Cortex of kidney (tissue), 1 donor: Measurements from ENCODE around the gene SEPTIN5.

Experiments
- DNase-seq: peaks from one replicate; lab custom pipeline; 2025; lab: John Stamatoyannopoulos, UW

SEPTIN5 gene

GRCh38 chr22:19705181-19705934 is 8.9 kb upstream of the SEPTIN5 start:
- no peak for DNase-seq

- no peak for DNase-seq
Measured at GRCh38 chr22:19706661-19707151, 7.6 kb upstream of the SEPTIN5 start.

- no peak for DNase-seq
Measured at GRCh38 chr22:19707347-19708290, 6.7 kb upstream of the SEPTIN5 start.

- DNase-seq, result no peak
Measured at GRCh38 chr22:19708321-19709011, 5.8 kb upstream of the SEPTIN5 start.

GRCh38 chr22:19709063-19709769 is 5.1 kb upstream of the SEPTIN5 start:
- DNase-seq, result no peak

GRCh38 chr22:19710020-19710768 is 4.1 kb upstream of the SEPTIN5 start:
- DNase-seq, result no peak

GRCh38 chr22:19710769-19711106 is 3.6 kb upstream of the SEPTIN5 start:
- DNase-seq, result no peak

GRCh38 chr22:19713245-19713644 is 1.1 kb upstream of the SEPTIN5 start:
- no peak for DNase-seq

GRCh38 chr22:19713650-19714311 is 522 bp upstream of the SEPTIN5 start:
- DNase-seq, result no peak

GRCh38 chr22:19715188-19715930 is 1.1 kb downstream of the SEPTIN5 start:
- no peak for DNase-seq

- DNase-seq, result no peak
Measured at GRCh38 chr22:19716041-19716828, 1.9 kb downstream of the SEPTIN5 start.

- no peak for DNase-seq
Measured at GRCh38 chr22:19716829-19717105, 2.5 kb downstream of the SEPTIN5 start.

GRCh38 chr22:19717181-19717580 is 2.9 kb downstream of the SEPTIN5 start:
- no peak for DNase-seq

GRCh38 chr22:19717691-19718455 is 3.6 kb downstream of the SEPTIN5 start:
- DNase-seq, result no peak

GRCh38 chr22:19718456-19719049 is 4.2 kb downstream of the SEPTIN5 start:
- no peak for DNase-seq

GRCh38 chr22:19719050-19719482 is 4.8 kb downstream of the SEPTIN5 start:
- DNase-seq, result no peak

- DNase-seq, result no peak
Measured at GRCh38 chr22:19719488-19720021, 5.3 kb downstream of the SEPTIN5 start.
